ENCODE results near the gene FOXG1.

FOXG1 gene

DNA sequence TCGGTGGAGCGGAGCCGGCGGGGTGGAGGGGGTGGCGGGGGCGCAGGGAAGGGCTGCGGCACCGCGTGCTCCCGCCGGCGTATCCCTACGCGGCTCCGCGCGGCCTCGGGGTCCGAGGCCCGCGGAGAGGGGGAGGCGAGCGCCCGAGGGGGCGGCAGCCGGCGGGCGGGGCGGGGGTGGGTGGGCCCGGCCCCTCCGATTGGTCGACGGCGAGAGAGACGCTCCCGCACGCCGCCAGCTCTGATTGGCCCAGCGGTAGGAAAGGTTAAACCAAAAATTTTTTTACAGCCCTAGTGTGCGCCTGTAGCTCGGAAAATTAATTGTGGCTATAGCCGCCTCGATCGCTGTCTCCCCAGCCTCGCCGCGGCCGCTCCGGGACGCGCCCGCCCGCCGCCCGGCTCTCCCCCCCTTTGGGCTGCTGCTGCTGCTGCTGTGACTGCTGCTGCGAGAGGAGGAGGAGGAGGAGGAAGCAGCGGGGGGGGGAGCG is at the start of gene FOXG1:
FOXG1 (plus strand) TSS at position 319 of the 487 bp plus-strand sequence. CDS start 493 bp downstream, outside the sequence.
- DNase-seq (ENCODE audit: low read depth, low spot score), result no peak

DNA sequence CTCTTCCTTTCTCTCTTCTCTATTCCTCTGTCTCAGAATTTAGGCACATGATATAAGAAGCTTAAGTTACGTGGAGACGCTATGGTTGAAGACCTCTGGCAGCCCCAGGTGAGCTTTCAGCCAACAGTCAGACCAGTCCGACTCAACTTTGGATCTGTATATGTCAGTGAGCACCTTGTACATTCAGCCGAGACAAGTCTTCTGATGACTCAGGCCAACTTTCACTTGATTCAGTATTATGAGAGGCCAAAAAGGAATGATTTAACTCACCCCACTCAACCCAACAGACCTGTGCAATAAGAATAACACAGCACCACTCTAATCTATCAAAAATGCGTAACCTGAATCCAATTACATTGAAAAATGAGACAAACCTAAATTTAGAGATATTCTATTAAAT is 47.5 kb upstream of the FOXG1 start:
- DNase-seq (ENCODE audit: low read depth, low spot score), result no peak

DNA sequence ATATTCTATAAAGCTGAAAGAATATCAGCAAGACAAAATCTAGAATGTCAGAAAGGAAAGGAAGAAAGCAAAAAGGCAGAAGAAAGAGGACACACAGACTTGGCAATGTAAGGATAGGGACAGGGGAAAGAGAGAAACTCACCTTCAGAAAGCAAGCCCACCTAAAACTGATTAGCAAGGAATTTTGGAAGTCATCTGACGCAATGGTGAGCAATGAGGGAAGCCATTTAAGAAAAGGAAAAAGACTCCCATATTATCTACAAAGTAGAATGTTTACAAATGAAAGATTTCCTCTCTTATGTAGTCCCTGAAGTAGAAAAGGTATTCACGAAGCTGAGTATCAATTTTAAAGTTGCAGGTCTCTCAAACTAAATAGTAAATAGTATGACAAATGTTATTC is 35.2 kb upstream of the FOXG1 start:
- no peak for DNase-seq (ENCODE audit: low read depth, low spot score)

DNA sequence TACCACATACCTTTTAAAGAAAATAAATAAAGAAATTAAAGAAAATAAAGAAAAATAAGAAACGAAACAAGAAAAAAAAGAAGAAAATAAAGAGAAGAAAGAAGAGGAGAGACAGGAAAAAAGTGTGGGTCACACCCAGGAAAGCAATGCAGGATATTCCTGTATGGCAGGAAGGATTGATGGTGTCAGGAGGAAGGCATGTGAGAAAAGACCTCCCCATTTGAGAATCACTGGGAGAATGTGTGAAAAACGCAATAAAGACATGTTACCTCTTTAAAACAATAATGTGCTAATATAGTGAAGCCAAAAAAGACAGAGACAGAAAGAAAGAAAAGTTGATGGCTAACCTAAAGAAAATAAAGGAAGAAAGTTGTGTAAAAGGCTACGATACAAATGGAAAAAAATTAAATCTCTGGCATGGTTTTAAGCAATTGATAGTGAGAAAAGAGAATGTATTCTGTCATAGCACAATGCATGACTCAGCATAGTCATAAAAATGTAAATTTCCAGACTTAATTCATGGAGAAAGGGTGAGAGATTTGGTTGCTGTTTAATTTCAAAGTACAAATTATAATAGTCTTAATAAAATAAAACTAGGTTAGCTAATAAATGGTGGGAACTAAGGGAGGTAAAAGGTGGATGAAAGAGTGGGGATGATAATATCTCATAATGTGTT is 24.3 kb upstream of the FOXG1 start:
- DNase-seq (ENCODE audit: low read depth, low spot score), result no peak

DNA sequence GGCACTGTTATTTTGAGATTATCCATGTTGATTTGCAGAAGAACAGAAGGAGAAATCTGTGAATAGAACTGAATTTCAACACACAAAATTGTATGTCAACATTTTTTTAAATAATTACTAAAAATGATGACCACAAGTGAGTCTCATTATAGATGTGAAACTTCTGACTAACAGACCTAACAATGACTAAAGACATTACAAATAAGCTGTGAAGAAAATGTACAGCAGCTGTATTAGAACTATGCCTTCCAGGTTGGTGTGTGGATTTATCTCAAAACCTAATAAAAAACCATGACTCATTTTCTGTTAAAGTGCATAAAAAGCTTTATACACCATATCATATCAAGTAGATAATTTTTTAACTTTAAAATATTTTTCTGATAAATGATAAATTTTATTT is 22.5 kb upstream of the FOXG1 start:
- DNase-seq (ENCODE audit: low read depth, low spot score), result no peak

DNA sequence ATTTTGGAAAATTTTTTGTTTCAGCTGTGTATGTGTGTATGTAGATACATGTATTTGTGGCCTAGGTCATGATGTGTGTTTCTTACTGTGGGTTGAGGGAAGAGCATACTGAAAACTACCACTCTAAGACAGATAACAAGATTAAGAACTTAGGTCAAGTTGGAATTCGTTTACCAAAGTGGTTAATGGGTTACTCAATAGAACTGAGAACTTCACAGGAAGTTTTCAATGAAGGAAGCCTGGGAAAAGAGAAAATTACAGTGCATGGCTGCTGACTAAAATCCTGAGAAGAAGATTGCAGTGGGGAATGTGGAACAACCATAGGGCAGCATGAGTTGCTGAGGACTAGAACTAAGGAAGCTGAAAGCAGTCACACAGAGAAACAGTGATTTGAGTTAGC is 21.4 kb upstream of the FOXG1 start:
- no peak for DNase-seq (ENCODE audit: low read depth, low spot score)

DNA sequence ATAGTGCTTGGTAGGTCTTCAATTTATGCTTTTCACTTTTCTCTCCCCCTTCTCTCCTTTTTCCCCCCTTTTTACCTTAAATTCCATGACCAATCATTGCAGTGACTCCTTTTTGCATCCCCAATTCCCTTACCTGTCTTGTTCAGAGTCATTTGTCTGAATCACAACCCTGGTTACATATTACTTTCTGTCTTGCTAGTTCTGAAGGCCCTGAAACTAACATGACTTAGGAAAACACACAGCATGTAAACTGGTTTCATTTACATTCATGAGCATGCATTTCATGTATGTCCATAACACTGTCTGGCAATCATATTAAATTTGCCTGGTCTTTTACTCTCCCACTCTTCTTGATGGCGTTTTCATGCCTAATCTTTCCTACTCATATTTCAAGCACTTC is 20.3 kb upstream of the FOXG1 start:
- no peak for DNase-seq (ENCODE audit: low read depth, low spot score)

DNA sequence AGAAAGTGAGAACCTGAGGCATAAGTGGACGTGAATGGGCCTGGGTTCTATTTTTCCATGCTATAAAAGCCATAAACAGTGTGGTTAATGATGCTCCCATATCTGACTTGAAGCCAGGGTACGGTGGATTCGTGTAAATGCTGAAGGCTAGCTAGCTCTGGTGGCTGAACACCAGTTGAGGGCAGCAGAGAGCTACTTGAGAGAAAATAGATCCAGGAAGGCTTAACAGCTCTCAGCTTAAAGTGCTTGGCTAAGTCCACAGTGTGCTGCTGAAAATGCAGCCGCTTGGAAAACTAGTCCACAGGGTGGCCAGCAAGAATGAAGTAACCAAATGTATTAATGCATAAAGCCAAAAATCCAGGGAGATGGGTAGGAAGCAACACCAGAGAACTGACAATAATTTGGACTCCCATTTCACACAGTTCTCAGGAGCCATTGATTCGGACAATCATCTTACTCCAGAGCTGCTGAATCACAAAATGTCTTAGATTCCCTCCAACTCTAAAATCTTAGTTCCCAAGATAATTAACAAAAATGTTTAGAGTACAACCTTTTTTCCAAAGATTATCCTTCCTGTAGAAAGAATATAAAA is 15.0 kb upstream of the FOXG1 start:
- DNase-seq (ENCODE audit: low read depth, low spot score), result no peak

DNA sequence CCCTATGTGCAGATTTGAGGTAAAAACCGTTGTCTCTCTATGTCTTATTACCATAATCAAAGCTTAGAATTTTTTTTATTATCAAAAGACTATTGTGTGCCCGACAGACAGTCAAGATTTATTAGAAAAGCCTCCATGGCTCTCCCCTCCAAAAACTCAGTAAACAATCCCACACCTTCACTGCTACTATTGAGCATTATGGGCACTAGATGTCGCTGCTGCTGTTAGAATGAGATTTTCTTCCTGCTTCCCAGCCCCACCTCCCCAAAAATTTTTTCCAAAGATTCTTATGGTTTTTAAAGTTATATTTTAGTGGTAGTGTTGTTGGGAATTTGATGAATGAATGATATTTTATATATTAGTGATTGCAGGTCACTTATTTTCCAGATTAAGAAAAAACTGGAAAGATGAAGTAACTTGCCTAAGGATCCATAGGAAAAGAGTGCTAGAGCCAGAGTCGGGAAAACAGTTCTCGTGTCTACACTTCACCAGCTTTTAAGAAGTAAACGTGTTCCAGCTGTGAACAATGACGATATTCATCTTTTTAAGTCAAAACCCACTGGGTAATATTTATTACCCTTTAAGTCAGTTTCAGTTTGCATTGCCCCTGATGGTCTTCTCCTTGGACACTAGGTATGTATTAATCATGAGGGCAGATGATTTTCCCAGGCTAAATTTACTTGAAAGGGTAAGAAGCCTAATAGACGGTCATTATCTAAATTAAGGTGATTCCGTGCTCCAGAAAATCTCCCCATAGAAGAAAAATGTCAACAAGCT is 12.2 kb upstream of the FOXG1 start:
- no peak for DNase-seq (ENCODE audit: low read depth, low spot score)

DNA sequence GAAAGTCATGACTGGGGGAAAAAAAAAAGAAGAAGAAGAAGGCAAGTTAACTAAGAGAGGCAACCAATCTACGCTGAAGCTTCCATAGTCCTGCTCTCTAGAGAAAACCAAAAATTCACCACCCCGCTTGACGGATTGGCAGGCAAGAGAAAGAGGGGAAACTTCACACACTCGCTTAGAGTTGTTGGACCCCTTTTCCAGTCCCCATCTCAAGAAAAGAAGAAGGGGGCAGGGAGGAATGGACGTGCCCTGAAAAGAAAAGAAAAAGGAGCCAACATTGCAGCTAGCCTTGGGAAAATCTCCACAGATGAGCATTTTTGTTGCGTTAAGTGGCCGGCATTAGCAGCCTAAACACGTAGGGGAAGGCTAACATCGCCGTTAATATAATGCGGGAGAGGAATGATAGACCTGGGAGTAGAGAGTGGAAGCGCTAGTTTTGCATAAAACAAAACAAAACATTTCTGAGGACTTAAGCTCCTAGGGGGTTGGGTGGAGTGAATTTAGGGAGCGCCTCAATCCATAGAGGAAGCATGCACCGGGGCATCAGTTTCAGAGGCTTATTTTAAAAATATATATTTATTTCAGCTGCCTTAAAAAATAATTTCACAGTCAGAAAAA is 11.3 kb upstream of the FOXG1 start:
- no peak for DNase-seq (ENCODE audit: low read depth, low spot score)

DNA sequence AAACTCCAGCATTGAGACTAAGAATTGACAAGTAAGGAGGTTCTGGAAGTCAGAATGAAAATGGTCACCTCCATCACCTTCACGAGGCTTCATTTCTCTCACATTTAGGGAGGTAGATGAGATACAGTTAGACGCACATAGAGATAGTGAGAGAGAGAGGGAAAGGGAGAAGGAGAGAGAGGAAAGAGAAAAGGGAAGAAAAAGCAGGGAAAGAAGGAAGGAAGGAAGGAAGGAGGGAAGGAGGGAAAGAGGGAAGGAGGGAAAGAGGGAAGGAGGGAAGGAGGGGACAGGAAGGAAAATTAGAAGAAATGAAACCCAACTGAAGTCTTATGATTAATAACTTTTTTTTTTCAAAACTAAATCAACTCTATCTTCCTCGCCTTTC is 10.7 kb upstream of the FOXG1 start:
- DNase-seq (ENCODE audit: low read depth, low spot score), result no peak

DNA sequence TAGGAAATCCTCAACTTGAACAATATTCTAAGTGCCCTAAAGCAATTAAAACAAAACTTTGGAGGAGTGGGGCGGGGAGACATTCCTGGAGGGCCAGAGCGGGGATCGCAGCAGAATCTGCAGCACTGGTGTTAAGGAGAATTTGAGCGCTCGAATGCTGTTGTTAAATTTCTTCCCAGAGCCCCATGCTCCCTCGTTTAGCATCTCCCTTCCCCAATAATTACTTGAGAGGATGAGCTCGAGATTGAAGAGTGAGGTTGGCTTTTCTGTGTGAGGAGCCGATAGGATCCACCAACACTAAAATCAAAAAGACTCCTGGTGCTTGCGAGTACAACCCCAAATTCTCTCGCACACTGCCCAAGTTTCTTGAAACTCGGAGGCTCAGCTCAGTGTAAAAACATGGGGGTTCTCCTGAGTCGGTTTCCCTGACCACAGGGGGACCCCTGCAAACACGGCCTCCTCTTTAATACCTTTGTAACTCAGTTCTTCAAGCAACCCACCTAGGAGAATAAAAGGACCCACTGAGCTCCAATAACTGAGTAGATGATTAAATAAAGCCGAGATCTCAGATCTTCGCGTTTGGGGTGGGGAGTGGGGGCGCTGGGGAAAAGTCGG is 10.2 kb upstream of the FOXG1 start:
- no peak for DNase-seq (ENCODE audit: low read depth, low spot score)

DNA sequence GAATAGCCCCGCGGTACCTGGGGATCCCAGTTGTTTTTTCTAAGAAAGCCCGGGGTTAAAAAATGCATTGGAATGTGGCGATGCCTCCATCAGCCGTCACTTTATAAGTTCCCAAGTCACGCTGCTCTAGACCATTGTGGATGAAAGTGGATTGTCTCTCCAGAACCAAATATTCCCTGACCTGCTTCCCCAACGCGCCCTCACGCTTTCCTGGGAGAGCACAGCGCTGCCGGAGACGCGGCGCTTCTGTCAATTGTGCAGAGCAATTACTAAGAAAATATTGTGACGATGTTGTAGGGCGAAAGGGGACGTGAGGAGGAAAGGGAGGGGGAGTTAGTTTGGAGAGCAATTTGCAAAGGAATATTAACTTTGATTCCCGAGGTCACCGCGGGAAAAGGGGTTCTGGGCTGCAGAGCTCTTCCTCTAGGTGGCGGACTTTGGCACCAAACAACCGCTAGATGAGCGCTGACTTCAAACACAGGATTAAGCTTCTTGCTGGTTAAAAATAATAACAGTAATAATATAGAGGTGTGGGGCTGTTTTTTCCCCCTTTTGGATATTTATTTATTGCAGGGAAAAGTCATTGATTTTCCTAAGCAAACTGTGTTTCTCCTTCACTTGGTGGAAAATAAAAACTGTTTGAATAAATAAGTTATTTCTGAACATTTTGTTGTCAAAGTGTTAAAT is 9.6 kb upstream of the FOXG1 start:
- DNase-seq (ENCODE audit: low read depth, low spot score), result no peak

DNA sequence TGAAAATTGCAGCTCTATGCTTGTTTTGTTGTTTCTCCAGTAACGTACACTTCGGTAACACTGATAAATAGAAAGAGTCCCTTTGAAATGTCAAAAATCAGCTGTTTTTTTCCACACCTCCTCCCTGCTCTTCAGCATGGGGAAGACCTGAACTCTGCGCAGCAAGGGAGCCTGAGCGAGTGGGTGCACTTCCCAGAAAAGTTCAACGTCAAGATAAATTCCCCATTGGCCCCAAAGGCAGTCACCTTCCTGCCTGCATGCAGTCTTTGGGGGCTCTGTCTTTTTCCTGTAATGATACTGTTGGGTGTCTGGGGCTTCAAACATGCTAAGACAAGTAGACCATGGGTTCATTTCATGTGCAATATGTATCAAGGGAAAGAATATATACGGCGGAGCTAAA is 8.8 kb upstream of the FOXG1 start:
- DNase-seq (ENCODE audit: low read depth, low spot score), result no peak

DNA sequence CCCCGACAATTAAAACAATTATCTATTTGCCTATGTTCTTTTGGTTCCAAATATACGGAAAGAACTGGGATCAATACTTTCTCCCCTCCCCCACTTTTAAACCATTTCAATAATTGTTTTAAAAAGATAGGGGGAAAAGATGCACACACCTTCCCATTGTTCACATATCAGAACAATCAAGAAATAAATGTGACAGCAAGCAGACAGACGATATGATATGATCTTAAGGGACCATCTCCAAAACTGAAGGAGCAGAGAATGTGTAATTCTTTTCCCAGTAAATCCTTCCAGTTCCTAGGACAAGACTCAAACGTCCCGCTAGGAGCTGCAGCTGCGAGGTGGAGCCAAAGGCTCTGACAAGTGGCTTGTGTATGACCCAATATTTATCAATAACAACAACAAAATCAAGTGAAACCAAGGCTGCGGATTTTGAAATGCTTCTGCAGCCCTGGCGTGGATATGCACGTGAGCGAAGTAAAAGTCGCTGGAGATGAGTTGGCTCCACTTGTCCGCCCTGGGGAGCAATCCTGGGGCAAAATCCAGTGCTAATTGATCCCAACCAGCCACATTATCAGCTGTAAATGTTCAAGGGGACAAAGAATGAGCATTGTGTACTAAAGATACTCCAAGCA is 8.2 kb upstream of the FOXG1 start:
- DNase-seq (ENCODE audit: low read depth, low spot score), result no peak

DNA sequence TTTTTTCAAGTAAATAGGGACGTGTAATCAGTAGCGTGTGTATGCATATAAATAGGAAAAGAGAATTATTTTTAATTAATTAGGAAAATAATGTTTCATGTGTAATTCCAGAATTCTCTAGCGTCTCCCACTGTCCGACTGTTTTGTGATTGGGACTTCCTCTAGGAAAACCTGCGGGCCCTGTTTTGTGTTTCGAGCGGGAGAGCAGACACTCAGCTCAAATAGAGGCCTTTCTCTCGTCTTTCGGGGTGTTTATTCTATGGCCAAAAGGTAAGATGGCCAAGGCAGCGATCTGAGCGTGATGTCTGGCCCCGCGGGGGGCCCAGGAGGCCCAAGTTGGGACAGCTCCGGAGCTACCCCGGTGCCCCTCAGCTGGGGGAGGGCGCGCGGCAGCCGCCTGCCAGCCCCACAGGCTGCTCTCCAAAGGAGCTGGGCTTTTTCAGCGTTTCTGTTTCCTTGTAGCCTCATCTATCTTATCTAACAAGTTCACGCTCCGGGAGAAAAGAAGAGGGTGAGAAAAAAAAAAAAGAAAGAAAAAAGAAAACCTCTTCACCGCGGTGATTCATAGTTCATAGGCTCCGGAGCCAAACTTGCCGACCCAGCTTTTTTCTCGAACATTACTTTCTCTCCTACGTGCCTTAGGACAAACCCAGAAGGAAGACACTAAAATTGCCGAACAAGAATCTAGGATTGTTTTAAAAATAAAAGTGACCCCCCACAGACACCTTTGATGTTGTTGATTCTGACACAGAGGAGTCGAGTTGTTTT is 7.5 kb upstream of the FOXG1 start:
- no peak for DNase-seq (ENCODE audit: low read depth, low spot score)

DNA sequence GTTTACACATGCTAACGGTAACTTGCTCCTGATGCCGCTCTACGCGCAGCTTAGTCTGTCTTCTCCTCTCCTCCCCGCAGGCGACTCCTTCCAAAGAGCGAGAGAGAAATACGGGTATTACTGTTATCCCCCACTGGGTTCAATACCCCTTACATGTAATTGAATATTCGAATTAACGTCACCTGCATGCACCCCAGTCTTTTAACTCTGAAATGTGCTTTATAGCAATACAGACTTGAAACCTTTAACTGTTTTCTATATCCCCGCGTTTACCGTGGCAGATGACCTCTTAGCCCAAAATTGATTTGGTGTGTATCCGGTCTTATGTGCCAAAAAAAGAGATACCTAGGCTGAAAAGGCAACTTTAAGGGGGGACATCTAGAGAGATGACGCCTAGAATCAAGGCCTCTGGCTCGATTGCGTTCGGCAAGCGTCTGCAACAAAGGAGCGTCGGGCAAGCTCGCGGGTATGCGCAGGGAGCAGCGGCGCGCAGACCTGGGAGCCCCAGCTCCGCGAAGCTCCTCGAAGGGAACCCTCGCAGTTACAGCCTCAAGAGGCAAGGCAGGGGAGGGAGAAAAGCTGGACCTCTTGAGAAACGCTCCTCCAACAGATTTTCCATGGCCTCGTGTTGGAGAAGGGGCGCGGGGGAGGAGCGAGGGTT is 6.8 kb upstream of the FOXG1 start:
- no peak for DNase-seq (ENCODE audit: low read depth, low spot score)

DNA sequence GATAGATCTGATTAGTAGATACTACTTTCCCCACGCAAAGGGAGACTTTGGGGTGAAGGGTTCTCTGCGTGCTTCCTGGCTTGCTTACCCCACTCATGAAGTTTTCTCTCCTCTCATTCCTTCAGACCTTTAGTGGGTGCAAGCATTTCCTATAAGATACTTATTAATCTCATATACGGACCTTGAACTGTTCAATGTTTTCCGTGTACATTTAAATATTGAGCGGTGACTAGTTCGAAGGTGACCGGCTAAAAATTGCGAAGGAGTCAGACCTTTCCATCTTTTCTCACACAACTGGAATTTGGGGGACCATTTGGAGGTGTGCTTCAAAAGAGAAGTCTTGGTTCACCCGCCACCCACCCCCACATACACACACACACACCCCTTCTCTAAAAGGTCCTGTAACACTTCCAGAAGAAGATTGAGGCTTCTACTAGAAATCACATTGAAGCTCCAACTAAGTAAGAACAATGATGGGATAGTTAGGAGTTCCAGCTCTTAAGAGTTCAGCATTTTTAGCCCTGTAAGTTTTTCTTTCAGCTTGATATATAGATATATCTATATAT is 6.1 kb upstream of the FOXG1 start:
- DNase-seq (ENCODE audit: low read depth, low spot score), result no peak
